ENCODE data around the gene VAT1. TPM values are rescaled to one million over a fixed set of nuclear protein-coding genes. Genes with fewer than 3 reads are reported as not detected.
"Not testable (repeated sequence)": the region's sequence is repeated elsewhere in the genome, so short reads cannot be mapped to it uniquely, and the experiment has no call there.

Gene VAT1
- polyA plus RNA-seq, 3 donors, result 50.8 to 200 (median 118) TPM

DNA sequence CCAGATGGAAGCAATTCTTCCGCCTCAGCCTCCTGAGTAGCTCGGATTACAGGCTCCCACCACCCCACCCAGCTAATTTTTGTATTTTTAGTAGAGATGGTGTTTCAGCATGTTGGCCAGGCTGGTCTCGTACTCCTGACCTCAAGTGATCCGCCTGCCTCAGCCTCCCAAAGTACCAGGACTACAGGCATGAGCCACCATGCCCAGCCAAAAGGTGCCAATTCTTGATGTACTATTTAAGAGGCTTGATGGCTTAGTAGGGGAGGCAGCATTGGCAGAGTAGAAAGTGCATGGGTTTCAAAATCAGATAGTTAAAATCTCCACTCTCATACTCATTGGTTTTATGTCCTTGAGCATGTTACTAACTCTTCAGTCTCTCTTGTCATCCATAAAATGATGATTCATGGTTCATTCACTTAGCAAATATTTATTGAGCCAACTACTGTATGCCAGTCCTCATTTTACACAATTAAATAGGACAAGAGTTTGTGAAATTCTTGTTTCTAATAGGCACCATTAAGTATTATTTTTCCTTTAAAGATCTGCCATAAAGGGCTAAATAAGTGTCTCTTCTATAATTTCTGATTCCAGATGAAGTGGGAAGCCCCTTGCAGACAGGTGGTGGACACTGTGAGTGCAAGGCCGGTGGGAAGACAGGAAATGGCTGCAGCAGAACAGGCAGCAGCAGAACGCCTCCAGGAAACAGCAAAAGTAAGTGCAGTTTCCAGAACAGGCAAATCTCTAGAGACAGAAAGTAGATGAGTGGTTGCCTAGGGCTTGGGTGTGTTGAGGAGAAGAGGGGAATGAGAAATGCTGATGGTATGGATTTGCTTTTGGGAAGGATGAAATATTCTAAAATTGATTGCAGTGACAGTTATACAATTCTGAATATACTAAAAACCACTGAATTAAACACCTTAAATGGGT lies 32.2 kb downstream of the VAT1 start:
- H3K27ac ChIP-seq (ENCODE audit: low read depth, low read length), result no peak overlapping the region
- WGBS, 3 donors, result 87 to 91% (median 88%) methylated on average over 6 of the region's 6 CpGs

DNA sequence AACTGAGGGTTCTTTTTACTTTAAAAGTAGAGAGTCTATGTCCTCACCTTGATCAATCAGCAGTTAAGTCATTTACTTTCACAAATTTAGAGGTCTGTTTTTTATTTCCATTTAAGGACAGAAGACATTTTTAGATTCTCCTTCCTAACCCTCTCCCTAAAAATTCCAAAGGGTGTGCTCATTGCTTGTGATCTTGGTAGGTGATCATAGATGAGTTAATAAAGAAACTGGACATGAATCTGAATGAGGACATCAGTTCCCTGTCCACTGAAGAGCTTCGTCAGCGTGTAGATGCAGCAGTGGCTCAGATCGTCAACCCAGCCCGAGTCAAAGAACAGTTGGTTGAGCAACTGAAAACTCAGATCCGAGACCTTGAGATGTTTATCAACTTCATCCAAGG lies 33.0 kb downstream of the VAT1 start:
- no peak overlapping the region for H3K27ac ChIP-seq (ENCODE audit: low read depth, low read length)
- WGBS, 3 donors, result 77 to 96% (median 92%) methylated on average over 5 of the region's 5 CpGs

DNA sequence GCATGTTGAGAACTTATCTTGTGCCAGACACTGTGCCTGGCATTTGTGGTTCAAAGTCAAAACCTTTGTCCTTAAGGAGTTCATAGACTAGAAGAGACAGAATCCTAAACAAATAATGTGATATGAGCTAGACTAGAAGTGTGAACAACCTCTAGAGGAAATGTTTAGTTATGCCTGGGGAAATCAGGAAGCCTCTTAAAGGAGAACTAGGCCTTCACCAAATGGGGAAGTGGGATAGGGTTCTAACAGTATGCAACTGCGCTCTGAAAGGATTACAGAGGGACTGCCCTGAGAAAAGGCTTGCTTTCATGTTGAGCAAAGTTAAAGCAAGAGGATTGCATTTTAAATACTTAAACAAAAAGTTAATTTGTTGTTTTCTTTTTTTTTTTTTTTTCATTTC lies 37.0 kb downstream of the VAT1 start:
- H3K27ac ChIP-seq (ENCODE audit: low read depth, low read length), result no peak overlapping the region
- WGBS, 3 donors, result 0 to 81% (median 0%) methylated on average over 1 of the region's 1 CpG

DNA sequence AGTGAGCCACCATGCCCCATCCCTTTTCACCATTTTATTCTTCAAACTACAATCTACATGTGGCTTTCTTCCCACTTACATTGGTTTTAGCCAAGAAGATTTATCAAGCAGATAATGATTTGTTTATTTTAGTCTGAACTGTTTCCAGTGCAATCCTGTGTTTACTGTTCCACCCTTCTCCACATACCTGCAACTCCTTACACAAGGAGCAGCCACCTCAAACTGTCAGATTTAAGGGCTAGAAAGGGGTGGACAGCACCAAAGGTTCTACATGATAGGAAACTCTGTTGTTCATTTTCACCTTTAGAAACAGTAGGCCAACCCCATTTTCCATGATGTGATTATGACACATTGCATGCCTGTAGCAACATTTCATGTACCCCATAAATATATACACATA lies 39.9 kb downstream of the VAT1 start:
- H3K27ac ChIP-seq (ENCODE audit: low read depth, low read length), result no peak overlapping the region

GRCh38 chr17:42980766-42981397 lies 41.3 kb downstream of the VAT1 start:
- H3K27ac ChIP-seq (ENCODE audit: low read depth, low read length), result no peak overlapping the region
- WGBS, 3 donors, result 0 to 1% (median 0%) methylated on average over 60 to 67 of the region's 67 CpGs

DNA sequence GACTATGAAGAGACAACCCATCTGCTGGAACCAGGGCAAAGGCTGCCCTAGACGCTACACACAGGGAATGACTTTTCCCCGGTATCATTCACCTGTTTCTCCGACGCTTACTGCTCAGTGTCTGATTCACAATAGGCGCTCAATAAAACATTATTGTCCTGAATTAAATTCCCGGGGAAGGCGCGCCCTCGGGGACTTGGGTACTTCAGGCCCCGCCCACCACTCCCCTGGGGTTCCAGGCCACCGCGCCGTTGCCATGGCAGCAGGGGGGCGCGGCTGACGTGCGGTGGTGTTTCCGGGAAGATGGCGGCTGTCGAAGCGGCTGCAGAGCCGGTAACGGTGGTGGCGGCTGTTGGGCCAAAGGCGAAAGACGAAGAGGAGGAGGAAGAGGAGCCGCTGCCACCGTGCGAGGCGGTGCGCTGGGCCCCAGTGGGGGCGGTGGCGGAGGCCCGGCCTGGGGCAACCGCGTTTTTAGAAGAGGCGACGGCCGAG lies 41.9 kb downstream of the VAT1 start, which contains the start of gene RUNDC1:
Gene RUNDC1, plus strand, starts transcription at position 292 of the 492 bp plus-strand sequence. Its CDS starts 12 bp downstream, at position 304.
- WGBS, 3 donors, result 0% methylated on average over 38 to 39 of the region's 39 CpGs
- H3K27ac ChIP-seq (ENCODE audit: low read depth, low read length), result no peak within 1 kb of the TSS

DNA sequence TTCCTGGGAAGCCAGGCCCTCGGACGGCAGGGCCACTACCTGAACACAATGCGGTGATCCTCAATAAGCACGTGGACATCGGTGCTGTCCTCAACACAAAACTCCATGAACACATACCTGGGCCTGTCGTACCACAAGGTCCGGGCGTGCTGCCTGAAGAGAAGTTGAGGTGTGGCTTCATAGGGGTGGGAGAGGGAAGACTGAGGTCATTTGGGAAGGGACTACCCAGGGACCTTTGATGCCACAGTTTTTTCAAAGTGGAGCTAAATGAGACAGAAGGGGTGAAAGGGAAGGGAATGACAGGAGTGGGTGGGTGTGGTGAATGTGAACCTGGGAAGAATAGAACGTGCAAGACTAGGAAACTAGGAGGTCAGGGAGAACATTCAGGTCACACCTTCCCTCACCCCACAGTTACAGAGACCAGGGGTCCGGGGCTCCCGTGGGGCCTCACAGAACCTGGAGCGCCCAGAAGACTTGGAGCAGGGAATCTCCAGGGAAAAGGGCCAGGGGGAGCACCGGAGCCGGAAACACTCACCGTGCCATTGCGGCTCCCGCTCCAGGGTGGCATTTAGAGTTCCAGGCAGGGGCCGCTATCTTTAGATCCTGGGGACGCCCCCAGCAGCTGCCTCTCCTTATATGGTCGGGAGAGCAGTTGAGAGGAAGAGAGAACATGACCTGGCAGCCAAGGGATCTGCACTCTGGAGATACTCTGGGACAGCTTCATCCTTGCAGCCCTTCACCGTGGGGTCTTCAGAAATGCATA lies 42.5 kb downstream of the VAT1 start, which contains the start of gene PTGES3L:
Gene PTGES3L, minus strand, starts transcription at position 570 of the 763 bp plus-strand sequence. Its CDS starts 27 bp downstream, at position 543.
- WGBS, 3 donors, result 34 to 36% (median 35%) methylated on average over 20 to 21 of the region's 21 CpGs
- no peak within 1 kb of the TSS for H3K27ac ChIP-seq (ENCODE audit: low read depth, low read length)

GRCh38 chr17:42975701-42976100 lies 46.5 kb downstream of the VAT1 start:
- H3K27ac ChIP-seq (ENCODE audit: low read depth, low read length), result not testable (repeated sequence)
- WGBS, 3 donors, result 85 to 91% (median 88%) methylated on average over 16 of the region's 16 CpGs

- no peak overlapping the region for H3K27ac ChIP-seq (ENCODE audit: low read depth, low read length)
- 34 to 44% (median 44%) methylated on average over 2 of the region's 2 CpGs for WGBS, 3 donors
Observed at GRCh38 chr17:42975265-42975664, 46.9 kb downstream of the VAT1 start.

DNA sequence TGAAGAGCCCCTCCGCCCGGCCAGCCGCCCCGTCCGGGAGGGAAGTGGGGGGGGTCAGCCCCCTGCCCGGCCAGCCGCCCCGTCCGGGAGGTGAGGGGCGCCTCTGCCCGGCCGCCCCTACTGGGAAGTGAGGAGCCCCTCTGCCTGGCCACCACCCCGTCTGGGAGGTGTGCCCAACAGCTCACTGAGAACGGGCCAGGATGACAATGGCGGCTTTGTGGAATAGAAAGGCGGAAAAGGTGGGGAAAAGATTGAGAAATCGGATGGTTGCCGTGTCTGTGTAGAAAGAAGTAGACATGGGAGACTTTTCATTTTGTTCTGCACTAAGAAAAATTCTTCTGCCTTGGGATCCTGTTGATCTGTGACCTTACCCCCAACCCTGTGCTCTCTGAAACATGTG lies 48.9 kb downstream of the VAT1 start:
- not testable (repeated sequence) for H3K27ac ChIP-seq (ENCODE audit: low read depth, low read length)
- 69 to 93% (median 81%) methylated on average over 6 to 13 of the region's 18 CpGs for WGBS, 3 donors

DNA sequence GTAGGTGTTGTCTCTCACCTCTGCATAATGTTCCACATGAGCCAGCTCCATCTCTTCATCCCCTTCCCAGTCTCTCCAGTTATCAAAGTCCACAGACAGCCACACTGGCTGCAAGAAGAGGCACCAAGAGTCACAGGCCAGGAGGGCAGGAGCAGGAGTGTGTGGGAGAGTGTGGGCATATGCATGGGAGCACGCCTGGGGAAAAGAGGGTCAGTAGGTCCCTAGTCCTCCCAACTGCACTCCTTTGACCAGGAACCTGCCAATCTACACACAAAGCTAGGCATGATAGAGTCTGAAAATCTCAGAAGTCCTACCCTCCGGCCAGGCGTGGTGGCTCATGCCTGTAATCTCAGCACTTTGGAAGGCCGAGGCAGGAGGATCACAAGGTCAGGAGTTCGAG lies 50.6 kb downstream of the VAT1 start:
- no peak overlapping the region for H3K27ac ChIP-seq (ENCODE audit: low read depth, low read length)
- WGBS, 3 donors, result 82 to 98% (median 91%) methylated on average over 5 of the region's 5 CpGs

GRCh38 chr17:42969001-42969581 lies 53.1 kb downstream of the VAT1 start:
- 34 to 64% (median 37%) methylated on average over 4 to 5 of the region's 5 CpGs for WGBS, 3 donors
- no peak overlapping the region for H3K27ac ChIP-seq (ENCODE audit: low read depth, low read length)

- H3K27ac ChIP-seq (ENCODE audit: low read depth, low read length), result no peak overlapping the region
- WGBS, 3 donors, result 72 to 82% (median 75%) methylated on average over 1 of the region's 1 CpG
Observed at GRCh38 chr17:42967925-42968324, 54.3 kb downstream of the VAT1 start.

Other genes starting within 250 kb of the VAT1 start
- 10 to 100 TPM; 52.3 to 64.8 (median 61.2) TPM for gene VPS25, start 248.9 kb downstream of the VAT1 start, polyA plus RNA-seq
- gene WNK4, start 241.8 kb downstream of the VAT1 start, polyA plus RNA-seq, result under 1 TPM; 0.45 to 0.54 (median 0.46) TPM
- gene COA3, start 223.7 kb downstream of the VAT1 start, polyA plus RNA-seq, result 100 to 1,000 TPM; 110 to 134 (median 120) TPM
- 1 to 10 TPM in 1 of 3 donors, under 1 TPM in 2; 0.20 to 1.0 (median 0.54) TPM for gene CNTD1, start 223.5 kb downstream of the VAT1 start, polyA plus RNA-seq
- 10 to 100 TPM; 36.5 to 69.7 (median 66.2) TPM for gene BECN1, start 198.1 kb downstream of the VAT1 start, polyA plus RNA-seq
- 10 to 100 TPM; 33.4 to 84.8 (median 60.7) TPM for gene PSME3, start 189.0 kb downstream of the VAT1 start, polyA plus RNA-seq
- gene AOC2, start 177.8 kb downstream of the VAT1 start, polyA plus RNA-seq, result 1 to 10 TPM; 2.0 to 8.9 (median 3.1) TPM
- 100 to 1,000 TPM in 2 of 3 donors, 10 to 100 TPM in 1; 59.7 to 515 (median 182) TPM for gene AOC3, start 171.2 kb downstream of the VAT1 start, polyA plus RNA-seq
- under 1 TPM in 2 of 3 donors, not detected in 1; 0.03 to 0.11 TPM for gene G6PC1, start 121.6 kb downstream of the VAT1 start, polyA plus RNA-seq
- 10 to 100 TPM; 32.9 to 39.9 (median 37.6) TPM for gene AARSD1, start 57.9 kb downstream of the VAT1 start, polyA plus RNA-seq
- 1 to 10 TPM in 1 of 3 donors, under 1 TPM in 2; 0.19 to 3.9 (median 0.40) TPM for gene PTGES3L, start 42.3 kb downstream of the VAT1 start, polyA plus RNA-seq
- gene RUNDC1, start 41.8 kb downstream of the VAT1 start, polyA plus RNA-seq, result 1 to 10 TPM; 4.3 to 5.6 (median 4.6) TPM
- gene RPL27, start 24.0 kb downstream of the VAT1 start, polyA plus RNA-seq, result 1,000 to 10,000 TPM; 1,783 to 4,377 (median 3,127) TPM
- gene IFI35, start 15.6 kb downstream of the VAT1 start, polyA plus RNA-seq, result 10 to 100 TPM; 11.4 to 56.8 (median 34.1) TPM
- gene RND2, start 2.8 kb upstream of the VAT1 start, polyA plus RNA-seq, result 1 to 10 TPM in 1 of 3 donors, under 1 TPM in 2; 0.22 to 1.8 (median 0.28) TPM
- gene BRCA1, start 103.0 kb upstream of the VAT1 start, polyA plus RNA-seq, result 1 to 10 TPM; 1.0 to 3.6 (median 1.2) TPM
- gene NBR1, start 148.8 kb upstream of the VAT1 start, polyA plus RNA-seq, result 10 to 100 TPM; 20.9 to 48.0 (median 30.2) TPM
- gene TMEM106A, start 189.5 kb upstream of the VAT1 start, polyA plus RNA-seq, result 1 to 10 TPM; 1.4 to 4.5 (median 3.6) TPM
- 1 to 10 TPM in 1 of 3 donors, under 1 TPM in 1, not detected in 1; 0.10 to 2.5 TPM for gene CCDC200, start 206.2 kb upstream of the VAT1 start, polyA plus RNA-seq
- not detected for gene RNU2-1, start 211.6 kb upstream of the VAT1 start, polyA plus RNA-seq